Subcutaneous abdominal adipose tissue (tissue), 5 donors: ENCODE results near the gene FCGR2B.
"Not testable (repeated sequence)": the region's sequence is repeated elsewhere in the genome, so short reads cannot be mapped to it uniquely, and the experiment has no call there.

ENCODE experiments used
- H3K27ac ChIP-seq: one replicate; pipeline ENCODE4 v1.7.0; 2013; ENCODE audit warnings: low read depth, mild to moderate bottlenecking, inconsistent platforms, low read length, moderate library complexity
- H3K27me3 ChIP-seq, 5 donors: one replicate each; pipeline ENCODE4 v1.7.0; 2013; ENCODE audit warnings: low read length in 5 of 5, inconsistent platforms in 1 of 5; ENCODE audit not compliant: control insufficient read depth in 5 of 5, insufficient read depth in 4 of 5
- H3K36me3 ChIP-seq, 5 donors: one replicate each; pipeline ENCODE4 v1.7.0; 2013; ENCODE audit warnings: low read length in 5 of 5; ENCODE audit not compliant: control insufficient read depth in 5 of 5, insufficient read depth in 5 of 5
- H3K4me1 ChIP-seq, 5 donors: one replicate each; pipeline ENCODE4 v1.7.0; 2013; ENCODE audit warnings: low read length in 5 of 5, mild to moderate bottlenecking in 3 of 5, moderate library complexity in 1 of 5; ENCODE audit not compliant: control insufficient read depth in 5 of 5, insufficient read depth in 5 of 5
- H3K4me3 ChIP-seq, 5 donors: one replicate each; pipeline ENCODE4 v1.7.0; 2013; ENCODE audit warnings: low read length in 5 of 5, low read depth in 1 of 5
- H3K9ac ChIP-seq, 5 donors: one replicate each; pipeline ENCODE4 v1.7.0; 2013; ENCODE audit warnings: low read length in 5 of 5, mild to moderate bottlenecking in 4 of 5, moderate library complexity in 3 of 5
- H3K9me3 ChIP-seq, 5 donors: one replicate each; pipeline ENCODE4 v1.7.0; 2013; ENCODE audit warnings: low read length in 5 of 5; ENCODE audit not compliant: control insufficient read depth in 5 of 5
- donor health status: healthy.
- donor health status: healthy.
- donor health status: healthy.
- donor health status: healthy.
- donor health status: healthy.

FCGR2B gene

DNA sequence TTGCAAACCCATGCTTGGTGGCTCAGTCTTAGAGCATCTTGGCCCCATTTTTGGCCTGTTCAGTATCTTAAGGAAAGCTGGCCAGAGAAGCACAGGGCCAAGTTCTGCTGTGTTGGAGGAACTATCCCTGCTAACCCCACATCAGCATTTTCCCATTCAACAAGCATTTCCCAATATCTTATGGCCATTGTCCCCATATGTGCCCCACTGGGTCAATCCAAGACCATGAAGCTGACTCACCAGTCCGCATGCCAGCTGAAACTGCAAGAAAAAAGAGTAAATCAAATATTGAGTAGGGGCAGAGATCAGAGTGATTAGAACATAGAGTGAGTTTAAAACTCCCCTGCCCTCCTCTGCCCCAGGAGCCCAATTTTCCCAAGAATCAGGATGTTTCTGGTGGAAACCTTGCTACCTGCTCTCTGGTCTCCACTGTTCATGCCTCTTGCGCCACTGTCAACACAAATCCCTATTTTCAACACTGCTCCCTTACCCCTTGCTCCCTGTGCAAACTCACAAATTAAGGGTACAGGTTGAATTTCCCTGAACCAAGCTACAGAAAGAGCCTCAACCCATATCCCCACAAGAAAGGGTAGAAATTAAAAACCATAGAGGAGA is 32.7 kb upstream of the FCGR2B start:
- not testable (repeated sequence) for H3K4me3 ChIP-seq

DNA sequence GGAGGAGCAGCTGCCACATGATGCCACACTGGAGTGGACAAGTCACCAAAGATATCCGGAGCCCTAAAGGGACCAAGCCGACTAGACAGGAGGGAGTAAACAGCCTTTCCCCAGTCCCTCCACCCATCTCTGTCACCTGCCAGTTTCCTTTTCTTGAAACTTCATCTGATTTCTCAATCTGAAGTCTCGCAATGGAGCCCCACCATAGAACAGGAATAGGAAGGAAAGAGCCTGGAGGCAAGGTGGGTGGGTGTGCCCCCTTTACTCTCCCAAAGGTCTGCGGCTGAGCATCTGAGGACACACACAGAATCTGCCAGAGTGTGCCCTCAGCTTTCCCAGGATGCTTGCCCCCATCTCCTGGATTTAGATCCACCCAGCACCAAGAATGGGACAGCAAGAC is 31.9 kb upstream of the FCGR2B start, which contains the start of gene FCGR3B:
Gene FCGR3B, minus strand, starts transcription at position 101 of the 400 bp plus-strand sequence. Its CDS starts 82 bp downstream, at position 19.
- Histone ChIP-seq H3K4me1 (no peaks in the 10 kb centered on the region), H3K36me3 (no peaks in the 10 kb centered on the region), H3K9ac (no peak within 1 kb of the TSS), H3K27ac (no peak within 1 kb of the TSS), H3K9me3 (no peaks in the 10 kb centered on the region), H3K27me3 (peaks cover 0 to 2% (median 0%) of the 10 kb centered on the region in 5 donors), H3K4me3 (no peak within 1 kb of the TSS)

More for the DNA sequence above, 32.7 kb upstream of the FCGR2B start:
- not testable (repeated sequence) for H3K9me3 ChIP-seq, H3K27ac ChIP-seq, H3K36me3 ChIP-seq, H3K9ac ChIP-seq, H3K4me1 ChIP-seq, H3K27me3 ChIP-seq

DNA sequence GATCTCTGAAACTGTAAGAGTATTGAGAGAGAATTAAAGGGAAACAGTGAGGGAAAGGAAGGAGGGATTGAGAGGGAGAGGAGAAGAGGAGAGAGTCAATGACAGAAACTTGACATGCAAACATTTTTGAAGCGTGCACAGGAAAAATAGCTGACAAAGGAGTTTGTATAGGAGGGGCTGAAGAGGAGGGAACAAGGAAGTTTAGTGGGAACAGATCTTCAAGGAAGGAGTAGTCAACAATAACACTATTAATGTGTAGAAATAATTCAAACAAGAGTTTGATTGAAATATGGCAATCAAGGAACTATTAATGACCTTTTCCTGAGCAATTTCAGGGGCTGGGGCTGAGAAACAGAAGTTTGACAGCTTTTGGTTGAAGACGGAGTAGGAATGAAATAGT is 27.9 kb upstream of the FCGR2B start:
- not testable (repeated sequence) for H3K9ac ChIP-seq, H3K4me1 ChIP-seq, H3K9me3 ChIP-seq, H3K36me3 ChIP-seq, H3K27ac ChIP-seq, H3K27me3 ChIP-seq, H3K4me3 ChIP-seq

DNA sequence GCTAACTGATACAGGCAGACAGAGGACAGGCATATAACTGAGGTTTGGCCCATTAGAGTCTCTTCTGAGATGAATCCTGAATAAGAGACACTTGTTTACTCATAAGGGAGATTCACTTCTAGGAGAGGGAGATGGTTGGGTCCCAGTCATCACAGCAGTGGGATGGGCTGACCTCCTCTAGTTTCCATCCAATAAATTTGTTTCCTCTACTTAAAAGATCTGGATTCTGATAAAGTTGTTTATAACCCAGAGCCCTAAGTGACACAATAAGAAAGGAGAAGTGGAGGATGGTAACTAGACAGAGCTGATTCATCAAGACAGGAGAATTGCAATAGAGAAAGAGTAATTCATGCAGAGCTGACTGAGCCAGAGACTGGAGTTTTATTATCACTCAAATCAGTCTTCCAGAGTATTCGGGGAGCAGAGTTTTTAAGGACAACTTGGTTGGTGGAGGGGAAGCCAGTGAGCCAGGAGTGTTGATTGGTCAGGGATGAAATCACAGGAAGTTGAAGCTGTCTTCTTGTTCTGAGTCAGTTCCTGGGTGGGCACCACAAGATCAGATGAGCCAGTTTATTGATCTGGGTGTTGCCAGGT is 26.7 kb upstream of the FCGR2B start:
- not testable (repeated sequence) for H3K4me1 ChIP-seq, H3K4me3 ChIP-seq, H3K9me3 ChIP-seq, H3K27ac ChIP-seq, H3K9ac ChIP-seq, H3K36me3 ChIP-seq, H3K27me3 ChIP-seq

DNA sequence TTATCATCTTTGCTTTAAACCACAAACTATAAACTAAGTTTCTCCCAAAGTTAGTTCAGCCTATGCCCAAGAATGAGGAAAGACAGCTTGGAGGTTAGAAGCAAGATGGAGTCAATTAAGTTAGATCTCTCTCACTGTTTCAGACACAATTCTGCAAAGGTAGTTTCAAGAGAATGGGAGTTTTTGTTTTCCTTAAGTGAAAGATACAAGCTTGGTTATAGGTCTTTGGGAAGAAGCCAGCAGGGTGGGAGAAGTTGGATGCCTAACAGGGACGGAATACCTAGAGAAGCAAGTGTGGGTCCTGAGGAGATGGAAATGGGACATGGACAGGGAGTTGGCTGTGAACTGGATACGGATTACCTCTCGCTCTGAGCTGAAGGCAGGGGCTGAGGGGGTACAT is 26.0 kb upstream of the FCGR2B start:
- H3K27me3 ChIP-seq, H3K9me3 ChIP-seq, H3K4me3 ChIP-seq, H3K36me3 ChIP-seq, H3K9ac ChIP-seq, H3K27ac ChIP-seq, H3K4me1 ChIP-seq: not testable (repeated sequence)

DNA sequence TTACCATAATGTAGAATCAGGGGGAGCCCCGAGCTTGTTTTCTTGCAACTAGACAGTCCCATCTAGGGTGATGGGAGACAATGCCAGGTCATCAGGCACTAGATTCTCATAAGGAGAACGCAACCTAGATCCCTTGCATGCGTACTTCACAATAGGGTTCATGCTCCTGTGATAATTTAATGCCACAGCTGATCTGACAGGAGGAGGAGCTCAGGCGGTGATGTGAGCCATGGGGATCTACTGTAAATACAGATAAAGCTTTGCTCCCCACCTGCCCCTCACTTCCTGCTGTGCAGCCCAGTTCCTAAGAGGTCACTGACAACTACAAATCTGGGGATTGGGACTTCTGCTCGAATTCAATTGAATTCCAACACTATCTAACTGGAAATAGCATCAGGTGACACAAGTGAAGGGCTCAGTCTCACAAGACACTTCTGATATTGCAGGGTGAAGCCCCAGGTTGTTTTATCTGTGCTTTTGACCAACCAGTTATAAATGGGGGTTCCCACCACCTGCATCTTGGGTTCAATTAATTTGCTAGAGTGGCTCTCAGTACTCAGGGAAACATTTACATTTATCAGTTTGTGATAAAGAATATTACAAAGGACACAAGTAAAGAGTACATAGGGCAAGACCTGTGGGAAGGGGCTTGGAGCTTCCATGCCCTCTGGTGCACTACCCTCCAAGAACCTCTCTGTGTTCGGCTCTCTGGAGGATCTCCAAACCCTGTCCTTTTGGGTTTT is 24.5 kb upstream of the FCGR2B start:
- not testable (repeated sequence) for H3K9me3 ChIP-seq, H3K4me3 ChIP-seq, H3K27ac ChIP-seq, H3K9ac ChIP-seq, H3K36me3 ChIP-seq, H3K4me1 ChIP-seq, H3K27me3 ChIP-seq

- H3K27me3 ChIP-seq, H3K4me1 ChIP-seq, H3K36me3 ChIP-seq, H3K27ac ChIP-seq, H3K9me3 ChIP-seq, H3K4me3 ChIP-seq, H3K9ac ChIP-seq: not testable (repeated sequence)
Observed at GRCh38 chr1:161639203-161639602, 23.7 kb upstream of the FCGR2B start.

DNA sequence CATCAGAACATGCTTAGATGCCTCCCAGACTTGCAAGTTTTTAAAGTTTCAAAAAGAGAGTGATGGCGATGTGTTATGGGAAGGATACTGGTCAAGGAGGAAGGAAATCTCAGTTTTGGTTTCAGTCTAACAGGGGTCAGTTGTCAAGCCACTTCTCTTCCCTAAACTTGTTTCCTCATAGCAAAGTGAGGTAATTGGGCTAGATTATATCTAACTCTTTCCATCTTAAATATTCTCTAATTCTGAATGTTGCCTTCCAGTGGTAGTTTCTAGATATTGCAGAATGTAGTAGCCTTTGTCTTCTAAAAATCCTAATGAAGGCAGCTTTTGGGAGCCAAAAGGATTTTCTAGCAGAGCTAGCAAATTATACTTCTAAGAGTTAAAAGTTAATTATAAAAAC is 20.2 kb upstream of the FCGR2B start:
- not testable (repeated sequence) for H3K27me3 ChIP-seq, H3K36me3 ChIP-seq, H3K9ac ChIP-seq, H3K4me3 ChIP-seq, H3K4me1 ChIP-seq, H3K9me3 ChIP-seq, H3K27ac ChIP-seq

DNA sequence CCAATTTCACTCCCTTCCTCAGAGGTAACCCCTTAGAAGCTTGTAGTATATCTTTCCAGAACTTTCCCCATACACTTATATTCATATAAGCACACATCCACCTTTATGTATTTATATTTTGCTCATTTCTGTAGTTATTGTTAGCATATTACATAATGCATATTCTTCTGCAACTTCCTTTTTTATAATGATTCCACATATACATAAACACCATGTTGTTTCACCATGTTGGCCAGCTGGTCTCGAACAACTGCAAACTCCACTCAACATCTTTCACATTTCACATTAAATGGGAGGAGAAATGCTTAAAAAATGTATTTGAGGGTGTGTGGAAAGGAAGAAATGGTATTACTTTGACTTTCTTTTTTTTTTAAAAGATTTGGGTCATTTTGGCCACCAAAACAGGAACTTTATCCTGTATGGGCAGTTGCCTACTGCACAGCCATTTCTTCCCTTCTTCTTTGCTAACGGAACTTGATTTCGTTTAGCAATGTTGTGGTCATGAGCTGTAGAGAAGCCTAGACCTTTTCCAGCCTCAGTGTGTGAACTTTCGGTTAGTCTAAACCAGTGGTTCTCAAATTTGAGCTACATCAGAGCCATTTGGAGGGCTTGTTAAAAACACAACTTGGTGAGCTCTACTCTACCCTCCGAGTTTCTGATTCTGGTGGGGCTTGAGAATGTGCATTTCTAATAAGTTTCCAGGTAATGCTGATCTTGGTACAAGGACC is 19.3 kb upstream of the FCGR2B start:
- H3K4me3 ChIP-seq, H3K27ac ChIP-seq, H3K9ac ChIP-seq, H3K9me3 ChIP-seq, H3K27me3 ChIP-seq, H3K36me3 ChIP-seq, H3K4me1 ChIP-seq: not testable (repeated sequence)

- not testable (repeated sequence) for H3K4me3 ChIP-seq, H3K27ac ChIP-seq, H3K9me3 ChIP-seq, H3K36me3 ChIP-seq, H3K27me3 ChIP-seq, H3K4me1 ChIP-seq, H3K9ac ChIP-seq
Observed at GRCh38 chr1:161644855-161645254, 18.1 kb upstream of the FCGR2B start.
